ENCODE results near the gene CDRT4.

- no peak for TF ChIP-seq CTCF (IDR thresholded peaks at IDR 0.05; ENCODE audit: low read depth, low read length, poor library complexity, severe bottlenecking)
- TF ChIP-seq EZH2phosphoT487 (IDR thresholded peaks at IDR 0.05; ENCODE audit: borderline replicate concordance, low read length): no peak
Observed at GRCh38 chr17:15448580-15448956, 18.9 kb downstream of the CDRT4 start.
